HepG2 (cell line): Measurements from ENCODE around the gene VAV2. TPM values are rescaled to one million over a fixed set of nuclear protein-coding genes. Genes with fewer than 3 reads are reported as not detected.

Source experiments
- BCLAF1 ChIP-seq: fragments of 450-650 bp; IDR thresholded peaks from 2 replicates; pipeline ENCODE4 v1.6.1; 2017; ENCODE audit warnings: mild to moderate bottlenecking
- BHLHE40 ChIP-seq: IDR thresholded peaks from 2 replicates; pipeline ENCODE4 v1.6.1; 2011; ENCODE audit warnings: low read length, improper control_type of control experiment
- CBX1 ChIP-seq: IDR thresholded peaks from one replicate; pipeline ENCODE4 v1.6.1; 2016; ENCODE audit warnings: antibody characterized with exemption, low read depth
- ELK4 ChIP-seq: sonication (generic); formaldehyde crosslinking; IDR thresholded peaks from 2 replicates; pipeline ENCODE4 v1.9.0; 2021; ENCODE audit warnings: missing genetic modification reagents, borderline replicate concordance
- FOSL1 ChIP-seq: sonication (generic); formaldehyde crosslinking; IDR thresholded peaks from 2 replicates; pipeline ENCODE4 v1.9.0; 2021; ENCODE audit warnings: missing genetic modification reagents, borderline replicate concordance
- HIVEP1 ChIP-seq: sonication (generic); formaldehyde crosslinking; IDR thresholded peaks from 2 replicates; pipeline ENCODE4 v1.4.0; 2020; ENCODE audit warnings: mild to moderate bottlenecking, missing genetic modification reagents
- KLF11 ChIP-seq: IDR thresholded peaks from 2 replicates; pipeline ENCODE4 v1.6.1; 2016; ENCODE audit warnings: missing compliant biosample characterization
- MXD4 ChIP-seq: IDR thresholded peaks from 2 replicates; pipeline ENCODE4 v1.6.1; 2016; ENCODE audit warnings: mild to moderate bottlenecking, missing biosample characterization, missing genetic modification reagents
- MXI1 ChIP-seq: IDR thresholded peaks from 3 replicates; pipeline ENCODE4 v1.6.1; 2012; ENCODE audit warnings: low read depth, low read length, inconsistent platforms, borderline replicate concordance
- NCOR1 ChIP-seq: fragments of 200-600 bp; sonication (generic); IDR thresholded peaks from 2 replicates; pipeline ENCODE4 v1.7.0; 2017; ENCODE audit warnings: antibody characterized with exemption, low read length, borderline replicate concordance
- NONO ChIP-seq, 2 experiments: fragments of 450-650 bp in 1 of 2; sonication (generic) in 1 of 2; formaldehyde crosslinking in 1 of 2; IDR thresholded peaks in 1 of 2; conservative IDR thresholded peaks in 1 of 2; 2 replicates each; pipeline versions ENCODE4 v1.6.1 to v1.8.0; 2017 to 2022; ENCODE audit warnings: mild to moderate bottlenecking in 1 of 2, missing genetic modification reagents in 1 of 2, moderate library complexity in 1 of 2
- PAXIP1 ChIP-seq: sonication (generic); formaldehyde crosslinking; conservative IDR thresholded peaks from 2 replicates; pipeline ENCODE4 v1.4.0; 2020; ENCODE audit warnings: mild to moderate bottlenecking, missing genetic modification reagents, moderate library complexity
- PBX2 ChIP-seq: IDR thresholded peaks from 2 replicates; pipeline ENCODE4 v1.6.1; 2016; ENCODE audit warnings: control low read depth
- SP140L ChIP-seq: sonication (generic); formaldehyde crosslinking; IDR thresholded peaks from 2 replicates; pipeline ENCODE4 v1.4.0; 2020; ENCODE audit warnings: missing genetic modification reagents, borderline replicate concordance
- ZBTB38 ChIP-seq: sonication (generic); formaldehyde crosslinking; IDR thresholded peaks from 2 replicates; pipeline ENCODE4 v1.5.1; 2020; ENCODE audit warnings: mild to moderate bottlenecking, missing genetic modification reagents
- ZFP36L1 ChIP-seq: sonication (generic); formaldehyde crosslinking; IDR thresholded peaks from 2 replicates; pipeline ENCODE4 v1.8.0; 2022; ENCODE audit warnings: mild to moderate bottlenecking, missing genetic modification reagents, moderate library complexity
- ZNF776 ChIP-seq: sonication (generic); formaldehyde crosslinking; IDR thresholded peaks from 2 replicates; pipeline ENCODE4 v1.4.0; 2020; ENCODE audit warnings: mild to moderate bottlenecking, missing genetic modification reagents
- ZSCAN21 ChIP-seq: sonication (generic); formaldehyde crosslinking; IDR thresholded peaks from 2 replicates; pipeline ENCODE4 v1.8.0; 2022; ENCODE audit warnings: mild to moderate bottlenecking, missing genetic modification reagents, moderate library complexity, borderline replicate concordance
- polyA plus RNA-seq, 8 experiments: library from polyadenylated mRNA; depleted of rRNA in 3 of 8; stranded (reverse) in 7 of 8; unstranded in 1 of 8; fragments of >200 nt; fragmentation: Illumina TruSeq in 4 of 8; extraction: Trizol in 4 of 8; gene quantifications; 2 replicates each; pipeline versions ENCODE4 v1.2.1 to v1.2.3, GENCODE V29; 2011 to 2016; ENCODE audit warnings: low read depth in 4 of 8, missing spikeins in 1 of 8, mixed read lengths in 1 of 8; ENCODE audit not compliant: insufficient read depth in 1 of 8
- total RNA-seq, 5 experiments: library from RNA; depleted of rRNA; stranded (reverse); fragments of >200 nt; fragmentation: Illumina TruSeq; extraction: Trizol; gene quantifications; 2 replicates each; pipeline ENCODE4 v1.2.3, GENCODE V29; 2016; ENCODE audit warnings: low read depth in 1 of 5

The VAV2 gene
- total and polyA plus RNA-seq, 2 of the 13 experiments (the other 11 are each of a cell fraction or from before 2014, with no cell fraction given) = 22.5 to 22.9 TPM

- TF ChIP-seq PAXIP1 (CRISPR knock-in tag) = peak; percentile 7; the same call in 1 of the 2 replicates
- no peak for TF ChIP-seq PBX2 (CRISPR knock-in tag)
- 0 out of 2 replicates have a peak, but pooled peaks have one; percentile 26 for TF ChIP-seq ZFP36L1 (CRISPR knock-in tag)
- no peak for TF ChIP-seq FOSL1 (CRISPR knock-in tag)
- TF ChIP-seq KLF11 (CRISPR knock-in tag) = 0 out of 2 replicates have a peak, but pooled peaks have one; percentile 9
- no peak for TF ChIP-seq ZBTB38 (CRISPR knock-in tag)
- no peak for TF ChIP-seq NONO (IDR thresholded peaks at IDR 0.05)
- no peak for TF ChIP-seq NONO (CRISPR knock-in tag; conservative IDR thresholded peaks at IDR 0.05)
- no peak for TF ChIP-seq NCOR1
- peak; percentile 18; the same call in 1 of the 2 replicates for TF ChIP-seq ZSCAN21 (CRISPR knock-in tag)
- peak; percentile 11; the same call in 1 of the 2 replicates for TF ChIP-seq ZNF776 (CRISPR knock-in tag)
- TF ChIP-seq ELK4 (CRISPR knock-in tag) = no peak
- no peak for TF ChIP-seq SP140L
- TF ChIP-seq CBX1 = no peak
- TF ChIP-seq HIVEP1 (CRISPR knock-in tag) = no peak
- no peak for TF ChIP-seq BCLAF1
- no peak for TF ChIP-seq BHLHE40
- no peak for TF ChIP-seq MXI1
- TF ChIP-seq MXD4 = no peak
Measured at GRCh38 chr9:133716564-133717112, 275.5 kb downstream of the VAV2 start (continued).
